Measurements from ENCODE around the gene RPA1. TPM values are rescaled to one million over a fixed set of nuclear protein-coding genes. Genes with fewer than 3 reads are reported as not detected.

Gene RPA1
- total and polyA plus RNA-seq, 9 of the 15 experiments (the other 6 are each of a cell fraction or from before 2014, with no cell fraction given) = 25.2 to 125 (median 47.4) TPM

DNA sequence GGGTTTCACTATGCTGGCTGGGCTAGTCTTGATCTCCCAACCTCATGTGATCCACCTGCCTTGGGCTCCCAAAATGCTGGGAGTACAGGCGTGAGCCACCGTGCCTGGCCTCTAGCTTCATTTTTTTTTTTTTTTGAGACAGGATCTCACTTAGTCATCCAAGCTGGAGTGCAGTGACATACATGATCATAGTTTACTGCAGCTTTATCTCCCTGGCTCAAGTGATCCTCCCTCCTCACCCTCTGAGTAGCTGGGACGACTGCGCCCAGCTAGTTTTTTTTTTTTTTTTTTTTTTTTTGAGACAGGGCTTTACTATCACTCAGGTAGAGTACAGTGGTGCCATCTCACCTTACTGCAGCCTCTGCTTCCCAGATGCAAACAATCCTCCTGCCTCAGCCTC lies 9.7 kb downstream of the RPA1 start (continued):
- TF ChIP-seq, protein P1, sequence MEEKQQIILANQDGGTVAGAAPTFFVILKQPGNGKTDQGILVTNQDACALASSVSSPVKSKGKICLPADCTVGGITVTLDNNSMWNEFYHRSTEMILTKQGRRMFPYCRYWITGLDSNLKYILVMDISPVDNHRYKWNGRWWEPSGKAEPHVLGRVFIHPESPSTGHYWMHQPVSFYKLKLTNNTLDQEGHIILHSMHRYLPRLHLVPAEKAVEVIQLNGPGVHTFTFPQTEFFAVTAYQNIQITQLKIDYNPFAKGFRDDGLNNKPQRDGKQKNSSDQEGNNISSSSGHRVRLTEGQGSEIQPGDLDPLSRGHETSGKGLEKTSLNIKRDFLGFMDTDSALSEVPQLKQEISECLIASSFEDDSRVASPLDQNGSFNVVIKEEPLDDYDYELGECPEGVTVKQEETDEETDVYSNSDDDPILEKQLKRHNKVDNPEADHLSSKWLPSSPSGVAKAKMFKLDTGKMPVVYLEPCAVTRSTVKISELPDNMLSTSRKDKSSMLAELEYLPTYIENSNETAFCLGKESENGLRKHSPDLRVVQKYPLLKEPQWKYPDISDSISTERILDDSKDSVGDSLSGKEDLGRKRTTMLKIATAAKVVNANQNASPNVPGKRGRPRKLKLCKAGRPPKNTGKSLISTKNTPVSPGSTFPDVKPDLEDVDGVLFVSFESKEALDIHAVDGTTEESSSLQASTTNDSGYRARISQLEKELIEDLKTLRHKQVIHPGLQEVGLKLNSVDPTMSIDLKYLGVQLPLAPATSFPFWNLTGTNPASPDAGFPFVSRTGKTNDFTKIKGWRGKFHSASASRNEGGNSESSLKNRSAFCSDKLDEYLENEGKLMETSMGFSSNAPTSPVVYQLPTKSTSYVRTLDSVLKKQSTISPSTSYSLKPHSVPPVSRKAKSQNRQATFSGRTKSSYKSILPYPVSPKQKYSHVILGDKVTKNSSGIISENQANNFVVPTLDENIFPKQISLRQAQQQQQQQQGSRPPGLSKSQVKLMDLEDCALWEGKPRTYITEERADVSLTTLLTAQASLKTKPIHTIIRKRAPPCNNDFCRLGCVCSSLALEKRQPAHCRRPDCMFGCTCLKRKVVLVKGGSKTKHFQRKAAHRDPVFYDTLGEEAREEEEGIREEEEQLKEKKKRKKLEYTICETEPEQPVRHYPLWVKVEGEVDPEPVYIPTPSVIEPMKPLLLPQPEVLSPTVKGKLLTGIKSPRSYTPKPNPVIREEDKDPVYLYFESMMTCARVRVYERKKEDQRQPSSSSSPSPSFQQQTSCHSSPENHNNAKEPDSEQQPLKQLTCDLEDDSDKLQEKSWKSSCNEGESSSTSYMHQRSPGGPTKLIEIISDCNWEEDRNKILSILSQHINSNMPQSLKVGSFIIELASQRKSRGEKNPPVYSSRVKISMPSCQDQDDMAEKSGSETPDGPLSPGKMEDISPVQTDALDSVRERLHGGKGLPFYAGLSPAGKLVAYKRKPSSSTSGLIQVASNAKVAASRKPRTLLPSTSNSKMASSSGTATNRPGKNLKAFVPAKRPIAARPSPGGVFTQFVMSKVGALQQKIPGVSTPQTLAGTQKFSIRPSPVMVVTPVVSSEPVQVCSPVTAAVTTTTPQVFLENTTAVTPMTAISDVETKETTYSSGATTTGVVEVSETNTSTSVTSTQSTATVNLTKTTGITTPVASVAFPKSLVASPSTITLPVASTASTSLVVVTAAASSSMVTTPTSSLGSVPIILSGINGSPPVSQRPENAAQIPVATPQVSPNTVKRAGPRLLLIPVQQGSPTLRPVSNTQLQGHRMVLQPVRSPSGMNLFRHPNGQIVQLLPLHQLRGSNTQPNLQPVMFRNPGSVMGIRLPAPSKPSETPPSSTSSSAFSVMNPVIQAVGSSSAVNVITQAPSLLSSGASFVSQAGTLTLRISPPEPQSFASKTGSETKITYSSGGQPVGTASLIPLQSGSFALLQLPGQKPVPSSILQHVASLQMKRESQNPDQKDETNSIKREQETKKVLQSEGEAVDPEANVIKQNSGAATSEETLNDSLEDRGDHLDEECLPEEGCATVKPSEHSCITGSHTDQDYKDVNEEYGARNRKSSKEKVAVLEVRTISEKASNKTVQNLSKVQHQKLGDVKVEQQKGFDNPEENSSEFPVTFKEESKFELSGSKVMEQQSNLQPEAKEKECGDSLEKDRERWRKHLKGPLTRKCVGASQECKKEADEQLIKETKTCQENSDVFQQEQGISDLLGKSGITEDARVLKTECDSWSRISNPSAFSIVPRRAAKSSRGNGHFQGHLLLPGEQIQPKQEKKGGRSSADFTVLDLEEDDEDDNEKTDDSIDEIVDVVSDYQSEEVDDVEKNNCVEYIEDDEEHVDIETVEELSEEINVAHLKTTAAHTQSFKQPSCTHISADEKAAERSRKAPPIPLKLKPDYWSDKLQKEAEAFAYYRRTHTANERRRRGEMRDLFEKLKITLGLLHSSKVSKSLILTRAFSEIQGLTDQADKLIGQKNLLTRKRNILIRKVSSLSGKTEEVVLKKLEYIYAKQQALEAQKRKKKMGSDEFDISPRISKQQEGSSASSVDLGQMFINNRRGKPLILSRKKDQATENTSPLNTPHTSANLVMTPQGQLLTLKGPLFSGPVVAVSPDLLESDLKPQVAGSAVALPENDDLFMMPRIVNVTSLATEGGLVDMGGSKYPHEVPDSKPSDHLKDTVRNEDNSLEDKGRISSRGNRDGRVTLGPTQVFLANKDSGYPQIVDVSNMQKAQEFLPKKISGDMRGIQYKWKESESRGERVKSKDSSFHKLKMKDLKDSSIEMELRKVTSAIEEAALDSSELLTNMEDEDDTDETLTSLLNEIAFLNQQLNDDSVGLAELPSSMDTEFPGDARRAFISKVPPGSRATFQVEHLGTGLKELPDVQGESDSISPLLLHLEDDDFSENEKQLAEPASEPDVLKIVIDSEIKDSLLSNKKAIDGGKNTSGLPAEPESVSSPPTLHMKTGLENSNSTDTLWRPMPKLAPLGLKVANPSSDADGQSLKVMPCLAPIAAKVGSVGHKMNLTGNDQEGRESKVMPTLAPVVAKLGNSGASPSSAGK (IDR thresholded peaks at IDR 0.05) = no peak
- TF ChIP-seq L3MBTL2 (IDR thresholded peaks at IDR 0.05) (no peak), HIVEP1 (CRISPR knock-in tag; IDR thresholded peaks at IDR 0.05) (no peak), TBL1XR1 (IDR thresholded peaks at IDR 0.05; ENCODE audit: low read length in 2 of 2) (no peak), ZNF668 (CRISPR knock-in tag; IDR thresholded peaks at IDR 0.05) (no peak), RBM34 (IDR thresholded peaks at IDR 0.05; ENCODE audit: borderline replicate concordance, insufficient read depth, low read length) (no peak), TCFL5 (CRISPR knock-in tag; conservative IDR thresholded peaks at IDR 0.05) (no peak), ETV6 (IDR thresholded peaks at IDR 0.05; ENCODE audit: borderline replicate concordance in 1 of 2, low read depth in 2 of 2, low read length in 1 of 2) (no peak), ETV6 (CRISPR knock-in tag; IDR thresholded peaks at IDR 0.05; ENCODE audit: borderline replicate concordance) (no peak), POLR2A (conservative IDR thresholded peaks at IDR 0.05) (no peak), RUNX1 (IDR thresholded peaks at IDR 0.05; ENCODE audit: low read depth) (no peak)
- TF ChIP-seq, protein P2, sequence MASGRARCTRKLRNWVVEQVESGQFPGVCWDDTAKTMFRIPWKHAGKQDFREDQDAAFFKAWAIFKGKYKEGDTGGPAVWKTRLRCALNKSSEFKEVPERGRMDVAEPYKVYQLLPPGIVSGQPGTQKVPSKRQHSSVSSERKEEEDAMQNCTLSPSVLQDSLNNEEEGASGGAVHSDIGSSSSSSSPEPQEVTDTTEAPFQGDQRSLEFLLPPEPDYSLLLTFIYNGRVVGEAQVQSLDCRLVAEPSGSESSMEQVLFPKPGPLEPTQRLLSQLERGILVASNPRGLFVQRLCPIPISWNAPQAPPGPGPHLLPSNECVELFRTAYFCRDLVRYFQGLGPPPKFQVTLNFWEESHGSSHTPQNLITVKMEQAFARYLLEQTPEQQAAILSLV (tag; IDR thresholded peaks at IDR 0.05) = no peak
- TF ChIP-seq, protein P3, sequence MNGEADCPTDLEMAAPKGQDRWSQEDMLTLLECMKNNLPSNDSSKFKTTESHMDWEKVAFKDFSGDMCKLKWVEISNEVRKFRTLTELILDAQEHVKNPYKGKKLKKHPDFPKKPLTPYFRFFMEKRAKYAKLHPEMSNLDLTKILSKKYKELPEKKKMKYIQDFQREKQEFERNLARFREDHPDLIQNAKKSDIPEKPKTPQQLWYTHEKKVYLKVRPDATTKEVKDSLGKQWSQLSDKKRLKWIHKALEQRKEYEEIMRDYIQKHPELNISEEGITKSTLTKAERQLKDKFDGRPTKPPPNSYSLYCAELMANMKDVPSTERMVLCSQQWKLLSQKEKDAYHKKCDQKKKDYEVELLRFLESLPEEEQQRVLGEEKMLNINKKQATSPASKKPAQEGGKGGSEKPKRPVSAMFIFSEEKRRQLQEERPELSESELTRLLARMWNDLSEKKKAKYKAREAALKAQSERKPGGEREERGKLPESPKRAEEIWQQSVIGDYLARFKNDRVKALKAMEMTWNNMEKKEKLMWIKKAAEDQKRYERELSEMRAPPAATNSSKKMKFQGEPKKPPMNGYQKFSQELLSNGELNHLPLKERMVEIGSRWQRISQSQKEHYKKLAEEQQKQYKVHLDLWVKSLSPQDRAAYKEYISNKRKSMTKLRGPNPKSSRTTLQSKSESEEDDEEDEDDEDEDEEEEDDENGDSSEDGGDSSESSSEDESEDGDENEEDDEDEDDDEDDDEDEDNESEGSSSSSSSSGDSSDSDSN (IDR thresholded peaks at IDR 0.05; ENCODE audit: borderline replicate concordance in 1 of 2, low read depth in 2 of 2, low read length in 2 of 2) = no peak
- TF ChIP-seq, protein P4, sequence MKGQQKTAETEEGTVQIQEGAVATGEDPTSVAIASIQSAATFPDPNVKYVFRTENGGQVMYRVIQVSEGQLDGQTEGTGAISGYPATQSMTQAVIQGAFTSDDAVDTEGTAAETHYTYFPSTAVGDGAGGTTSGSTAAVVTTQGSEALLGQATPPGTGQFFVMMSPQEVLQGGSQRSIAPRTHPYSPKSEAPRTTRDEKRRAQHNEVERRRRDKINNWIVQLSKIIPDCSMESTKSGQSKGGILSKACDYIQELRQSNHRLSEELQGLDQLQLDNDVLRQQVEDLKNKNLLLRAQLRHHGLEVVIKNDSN (CRISPR knock-in tag; IDR thresholded peaks at IDR 0.05) = no peak
